Testis (tissue), 3 donors: ENCODE measurements around the gene PTPRR. TPM values are rescaled to one million over a fixed set of nuclear protein-coding genes. Genes with fewer than 3 reads are reported as not detected.
A peak's percentile ranks its signal among the peaks of the same experiment; 100 is the strongest.

ENCODE experiments used
- DNase-seq: peaks from one replicate; pipeline ENCODE4 v3.0.0-alpha.2; 2019
- H3K27ac ChIP-seq, 2 donors: fragments of 200-600 bp; sonication (generic); one replicate each; pipeline ENCODE4 v1.5.1; 2019
- H3K27me3 ChIP-seq: fragments of 200-600 bp; sonication (generic); one replicate; pipeline ENCODE4 v1.5.1; 2019
- H3K36me3 ChIP-seq: fragments of 200-600 bp; sonication (generic); one replicate; pipeline ENCODE4 v1.5.1; 2017; ENCODE audit warnings: low read depth; ENCODE audit errors: missing control alignments
- H3K4me1 ChIP-seq: fragments of 200-600 bp; sonication (generic); one replicate; pipeline ENCODE4 v1.5.1; 2019
- H3K4me3 ChIP-seq, 2 donors: fragments of 200-600 bp; sonication (generic); one replicate each; pipeline ENCODE4 v1.5.1; 2017 to 2019
- H3K9me3 ChIP-seq: fragments of 200-600 bp; sonication (generic); one replicate; pipeline ENCODE4 v1.5.1; 2017
- CTCF ChIP-seq, 3 experiments: fragments of 450-650 bp in 2 of 3; fragments of 200-600 bp in 1 of 3; sonication (generic) in 1 of 3; IDR thresholded peaks; one replicate each; pipeline ENCODE4 v1.5.1; 2016 to 2019; ENCODE audit warnings: antibody characterized with exemption in 3 of 3, mild to moderate bottlenecking in 2 of 3, moderate library complexity in 1 of 3
- POLR2A ChIP-seq: fragments of 450-650 bp; IDR thresholded peaks from one replicate; pipeline ENCODE4 v1.6.1; 2017; ENCODE audit warnings: antibody characterized with exemption, mild to moderate bottlenecking, moderate library complexity
- WGBS, 2 donors: methylation state at CpG; one replicate each; pipeline ENCODE4 v1.1.5; 2018; 5-methylcytosine and 5-hydroxymethylcytosine counted together
- intact Hi-C: fragments of 100-400 bp; cut with DNase I; formaldehyde crosslinking; loops from one replicate; pipeline ENCODE4 v1.15.1; 2023; ENCODE audit warnings: low total_unique reads
- polyA plus RNA-seq: library from polyadenylated mRNA; stranded (reverse); fragments of 350-450 nt; fragmentation: Illumina TruSeq; extraction: RNeasy Lipid Tissue Mini Kit (QIAGEN cat#74804); gene quantifications from one replicate; pipeline ENCODE4 v1.2.3, GENCODE V29; 2014; ENCODE audit warnings: low read depth, low replicate concordance; ENCODE audit not compliant: insufficient read depth
- total RNA-seq, 2 donors: library from RNA; depleted of rRNA; stranded (reverse); fragments of >200 nt; gene quantifications; one replicate each; pipeline ENCODE4 v1.2.3, GENCODE V29; 2016

Gene PTPRR
- total and polyA plus RNA-seq, 3 donors from 2014 or later = 0.16 to 0.43 (median 0.24) TPM

- H3K27ac ChIP-seq = no peak overlapping the region
- intact Hi-C loops = no loop called here
- TF ChIP-seq POLR2A = no peak
- TF ChIP-seq CTCF (IDR thresholded peaks at IDR 0.05) = no peak
- no peaks in the 10 kb centered on the region for H3K9me3 ChIP-seq
- H3K36me3 ChIP-seq = no peaks in the 10 kb centered on the region
- 61 to 68% methylated on average over 1 of the region's 1 CpG for WGBS, 2 donors
- no peaks in the 10 kb centered on the region for H3K4me1 ChIP-seq
- H3K4me3 ChIP-seq = no peak overlapping the region
- no peaks in the 10 kb centered on the region for H3K27me3 ChIP-seq
- no peak for DNase-seq
Measured at GRCh38 chr12:70890895-70891832, 29.4 kb downstream of the PTPRR start.

GRCh38 chr12:70885956-70886355 lies 34.6 kb downstream of the PTPRR start:
- Histone ChIP-seq H3K4me3 (no peak overlapping the region), H3K27me3 (no peaks in the 10 kb centered on the region), H3K9me3 (no peaks in the 10 kb centered on the region), H3K36me3 (no peaks in the 10 kb centered on the region), H3K27ac (no peak overlapping the region), H3K4me1 (peaks cover 4% of the 10 kb centered on the region)
- WGBS, 2 donors = 46 to 54% methylated on average over 3 of the region's 3 CpGs
- TF ChIP-seq CTCF (IDR thresholded peaks at IDR 0.05) = no peak
- TF ChIP-seq POLR2A = no peak
- no peak for DNase-seq
- intact Hi-C loops = no loop called here

GRCh38 chr12:70883855-70884254 lies 36.7 kb downstream of the PTPRR start:
- peak overlapping the region in 1 of 2 donors; percentile 42 for H3K27ac ChIP-seq
- DNase-seq = no peak
- H3K36me3 ChIP-seq = no peaks in the 10 kb centered on the region
- no peak overlapping the region for H3K4me3 ChIP-seq
- TF ChIP-seq POLR2A = no peak
- TF ChIP-seq CTCF (IDR thresholded peaks at IDR 0.05) = no peak
- 27 to 38% methylated on average over 1 of the region's 1 CpG for WGBS, 2 donors
- H3K27me3 ChIP-seq = no peaks in the 10 kb centered on the region
- intact Hi-C loops = no loop called here
- no peaks in the 10 kb centered on the region for H3K9me3 ChIP-seq
- H3K4me1 ChIP-seq = peaks cover 4% of the 10 kb centered on the region

DNA sequence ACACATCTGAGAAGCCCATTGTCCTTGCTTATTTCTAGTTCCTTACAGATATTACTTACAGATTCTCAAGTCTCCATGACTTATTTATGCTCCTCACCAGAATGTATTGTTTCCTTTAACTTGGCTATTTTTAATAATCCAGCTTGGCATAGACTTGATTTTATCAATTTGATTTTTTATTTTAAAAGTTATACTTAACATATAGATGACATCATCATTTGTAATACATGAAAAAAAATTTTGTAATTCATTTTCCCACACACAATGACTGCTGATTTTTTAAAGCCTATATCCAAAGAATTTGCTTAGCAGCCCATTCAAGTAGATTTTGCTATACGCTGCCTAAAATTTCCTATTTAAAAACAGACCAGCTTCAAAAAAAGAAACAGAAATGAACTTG lies 39.8 kb downstream of the PTPRR start:
- H3K9me3 ChIP-seq = no peaks in the 10 kb centered on the region
- H3K4me1 ChIP-seq = peaks cover 4% of the 10 kb centered on the region
- no peak for TF ChIP-seq POLR2A
- TF ChIP-seq CTCF (IDR thresholded peaks at IDR 0.05) = no peak
- H3K27ac ChIP-seq = no peak overlapping the region
- no peak overlapping the region for H3K4me3 ChIP-seq
- intact Hi-C loops = no loop called here
- no peak for DNase-seq
- no peaks in the 10 kb centered on the region for H3K27me3 ChIP-seq
- WGBS, 2 donors = 95 to 96% methylated on average over 1 of the region's 1 CpG
- H3K36me3 ChIP-seq = no peaks in the 10 kb centered on the region
